HUES64 (cell line): ENCODE results near the gene DAG1.

Experiments
- H3K27ac ChIP-seq: 2 replicates; pipeline ENCODE4 v1.7.0; 2013; ENCODE audit warnings: low read depth, low read length, inconsistent platforms
- H3K27me3 ChIP-seq: 2 replicates; pipeline ENCODE4 v1.6.1; 2013; ENCODE audit warnings: mild to moderate bottlenecking, low read length; ENCODE audit not compliant: insufficient read depth
- H3K36me3 ChIP-seq: 2 replicates; pipeline ENCODE4 v1.6.1; 2013; ENCODE audit warnings: mild to moderate bottlenecking, low read length; ENCODE audit not compliant: insufficient read depth
- H3K4me1 ChIP-seq: 2 replicates; pipeline ENCODE4 v1.6.1; 2013; ENCODE audit warnings: mild to moderate bottlenecking, low read length, moderate library complexity; ENCODE audit not compliant: insufficient read depth
- H3K4me3 ChIP-seq: 2 replicates; pipeline ENCODE4 v1.5.1; 2013; ENCODE audit warnings: mild to moderate bottlenecking, low read length, moderate library complexity
- H3K9ac ChIP-seq: 2 replicates; pipeline ENCODE4 v1.6.1; 2013; ENCODE audit warnings: mild to moderate bottlenecking, low read depth, low read length
- H3K9me3 ChIP-seq: 2 replicates; pipeline ENCODE4 v1.6.1; 2013; ENCODE audit warnings: low read depth, low read length; ENCODE audit not compliant: insufficient read depth
- WGBS: fragments of 150-250, 120-280 bp; methylation state at CpG from one replicate; pipeline ENCODE4 v1.1.7; 2013; ENCODE audit warnings: missing lambda C conversion rate; 5-methylcytosine and 5-hydroxymethylcytosine counted together

DAG1 gene

GRCh38 chr3:49534581-49535441, 64.7 kb downstream of the DAG1 start:
- H3K27ac ChIP-seq, result peak overlapping the region; percentile 48; the same call in 1 of the 2 replicates
- WGBS, result 85% methylated on average over 14 of the region's 14 CpGs

DNA sequence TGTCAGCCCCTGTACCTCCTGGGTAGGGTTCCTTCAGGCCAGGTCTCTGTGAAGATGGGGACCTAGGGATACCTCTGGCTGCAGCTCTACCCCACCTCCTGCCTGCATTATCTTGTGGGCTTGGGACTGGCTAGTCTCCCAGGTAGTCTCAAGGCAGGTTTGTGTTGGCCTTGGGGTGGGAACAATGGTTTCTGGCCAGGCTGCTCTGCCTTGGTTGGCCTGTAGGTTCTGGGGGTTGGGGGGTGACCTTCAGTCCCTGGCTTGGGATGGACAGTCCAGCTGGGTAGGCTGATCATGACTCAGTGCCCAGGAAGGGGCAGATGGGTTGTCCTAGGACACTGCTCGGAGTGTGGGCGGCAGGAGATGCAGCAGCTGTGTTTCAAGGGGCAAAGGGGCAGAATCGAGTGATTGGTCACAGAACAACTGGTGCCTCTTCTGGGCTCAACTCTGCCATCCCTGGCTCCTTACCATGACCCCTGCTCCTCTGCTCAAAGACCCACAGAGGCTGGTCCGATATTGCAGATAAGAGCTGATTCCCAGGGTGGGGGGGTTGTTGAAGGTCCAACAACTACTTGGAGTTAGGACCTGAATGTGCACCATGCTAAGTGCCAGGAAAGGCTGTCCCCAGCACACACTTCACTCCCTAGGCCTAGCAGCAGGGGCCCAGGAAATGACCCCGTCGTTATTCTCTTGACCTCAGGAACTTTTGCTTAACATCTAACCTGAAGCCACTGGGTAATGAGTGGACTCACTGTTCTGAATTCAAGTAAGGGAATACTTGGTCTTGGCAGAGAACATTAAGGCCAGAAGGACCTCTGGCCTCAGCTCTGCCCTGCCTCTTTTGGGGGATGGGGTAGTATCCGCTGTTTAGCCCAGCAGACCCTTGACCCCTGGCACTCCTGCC, 66.2 kb downstream of the DAG1 start:
- Histone ChIP-seq H3K9me3 (no peaks in the 10 kb centered on the region), H3K36me3 (peaks cover 29% of the 10 kb centered on the region), H3K4me3 (no peak overlapping the region), H3K27ac (no peak overlapping the region), H3K9ac (no peak overlapping the region), H3K27me3 (no peaks in the 10 kb centered on the region), H3K4me1 (peaks cover 10% of the 10 kb centered on the region; the same call in 1 of the 2 replicates)
- WGBS, result 85% methylated on average over 7 of the region's 7 CpGs

More at GRCh38 chr3:49534581-49535441, 64.7 kb downstream of the DAG1 start:
- Histone ChIP-seq H3K36me3 (peaks cover 43% of the 10 kb centered on the region), H3K9me3 (no peaks in the 10 kb centered on the region), H3K4me3 (no peak overlapping the region), H3K27me3 (no peaks in the 10 kb centered on the region), H3K4me1 (peaks cover 8% of the 10 kb centered on the region; the same call in 1 of the 2 replicates), H3K9ac (no peak overlapping the region)

DNA sequence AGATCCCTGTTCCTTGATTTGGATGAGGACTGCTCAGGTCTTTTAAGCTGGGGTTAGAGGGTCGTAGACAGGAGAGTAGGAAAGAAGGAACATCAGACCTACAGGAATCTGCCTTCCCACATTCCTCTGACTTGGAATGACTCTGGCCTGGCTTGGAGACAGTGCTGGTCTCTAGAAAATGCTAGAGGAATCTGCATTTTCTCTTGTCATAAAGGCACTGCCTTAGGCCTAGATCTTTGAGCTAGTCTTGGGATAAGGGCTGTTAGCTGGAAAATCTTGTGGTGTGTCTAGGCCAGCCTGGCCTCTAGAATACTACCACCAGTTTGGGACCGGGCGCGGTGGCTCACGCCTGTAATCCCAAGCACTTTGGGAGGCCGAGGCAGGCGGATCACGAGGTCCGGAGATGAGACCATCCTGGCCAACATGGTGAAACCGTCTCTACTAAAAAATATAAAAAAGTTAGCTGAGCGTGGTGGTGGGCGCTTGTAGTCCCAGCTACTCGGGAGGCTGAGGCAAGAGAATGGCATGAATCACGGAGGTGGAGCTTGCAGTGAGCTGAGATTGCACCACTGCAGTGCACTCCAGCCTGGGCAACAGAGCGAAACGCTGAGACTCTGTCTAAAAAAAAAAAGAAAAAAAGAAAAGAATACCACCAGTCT, 66.9 kb downstream of the DAG1 start:
- H3K27me3 ChIP-seq, result no peaks in the 10 kb centered on the region
- no peak overlapping the region for H3K4me3 ChIP-seq
- H3K36me3 ChIP-seq, result peaks cover 21% of the 10 kb centered on the region
- H3K9me3 ChIP-seq, result no peaks in the 10 kb centered on the region
- peaks cover 10% of the 10 kb centered on the region; the same call in 1 of the 2 replicates for H3K4me1 ChIP-seq
- 93% methylated on average over 16 of the region's 16 CpGs for WGBS
- no peak overlapping the region for H3K9ac ChIP-seq
- H3K27ac ChIP-seq, result no peak overlapping the region

GRCh38 chr3:49539659-49540560, 69.8 kb downstream of the DAG1 start:
- peak overlapping the region; percentile 36; the same call in 1 of the 2 replicates for H3K27ac ChIP-seq
- under 1% methylated on average over 63 of the region's 63 CpGs for WGBS
- H3K36me3 ChIP-seq, result no peaks in the 10 kb centered on the region
- H3K9ac ChIP-seq, result peak overlapping the region; percentile 60
- no peaks in the 10 kb centered on the region; the same call in 1 of the 2 replicates for H3K27me3 ChIP-seq
- no peaks in the 10 kb centered on the region for H3K9me3 ChIP-seq
- peaks cover 4% of the 10 kb centered on the region; the same call in 1 of the 2 replicates for H3K4me1 ChIP-seq
- peak overlapping the region; percentile 68 for H3K4me3 ChIP-seq

DNA sequence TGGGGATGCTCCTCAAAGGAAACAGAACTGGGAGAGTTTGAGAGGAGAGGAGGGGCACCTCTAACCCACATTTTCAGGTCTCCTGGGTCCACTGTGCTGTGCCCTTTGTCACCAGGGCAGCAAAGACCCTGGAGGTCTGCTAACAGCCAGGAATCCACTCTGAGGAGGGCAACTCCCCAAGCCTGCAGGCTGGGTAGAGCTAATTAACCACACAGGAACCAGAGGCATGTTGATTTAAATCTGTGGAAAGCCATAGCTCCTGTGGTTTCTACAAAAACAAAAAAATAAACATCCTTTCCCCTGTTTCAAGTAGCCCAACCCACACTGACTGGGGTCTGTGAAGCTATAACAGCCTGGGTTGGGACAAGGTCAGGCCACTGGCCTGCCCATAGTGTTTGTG, 82.0 kb downstream of the DAG1 start:
- H3K36me3 ChIP-seq, result no peaks in the 10 kb centered on the region
- peaks cover 11% of the 10 kb centered on the region; the same call in 1 of the 2 replicates for H3K4me1 ChIP-seq
- H3K4me3 ChIP-seq, result no peak overlapping the region
- H3K9me3 ChIP-seq, result no peaks in the 10 kb centered on the region
- peaks cover 22% of the 10 kb centered on the region for H3K27me3 ChIP-seq
- H3K27ac ChIP-seq, result no peak overlapping the region
- H3K9ac ChIP-seq, result no peak overlapping the region

GRCh38 chr3:49553324-49553691, 83.2 kb downstream of the DAG1 start:
- H3K9ac ChIP-seq, result no peak overlapping the region

GRCh38 chr3:49553692-49554632, 83.9 kb downstream of the DAG1 start, which contains the start of gene BSN:
Gene BSN (plus strand): TSS chr3:49554477. CDS start chr3:49554603, 126 bp downstream.
- Histone ChIP-seq H3K27me3 (peaks cover 19% of the 10 kb centered on the region), H3K4me3 (peak within 1 kb of the TSS; percentile 75), H3K9ac (peak within 1 kb of the TSS; percentile 60), H3K9me3 (no peaks in the 10 kb centered on the region), H3K4me1 (peaks cover 7% of the 10 kb centered on the region; the same call in 1 of the 2 replicates), H3K27ac (no peak within 1 kb of the TSS), H3K36me3 (no peaks in the 10 kb centered on the region)
- 3% methylated on average over 76 of the region's 76 CpGs for WGBS

More at GRCh38 chr3:49553324-49553691, 83.2 kb downstream of the DAG1 start:
- Histone ChIP-seq H3K27ac (no peak overlapping the region), H3K9me3 (no peaks in the 10 kb centered on the region), H3K27me3 (peaks cover 22% of the 10 kb centered on the region), H3K36me3 (no peaks in the 10 kb centered on the region), H3K4me1 (peaks cover 7% of the 10 kb centered on the region; the same call in 1 of the 2 replicates), H3K4me3 (peak overlapping the region; percentile 75)
- 53% methylated on average over 8 of the region's 8 CpGs for WGBS

GRCh38 chr3:49554633-49555265, 84.7 kb downstream of the DAG1 start:
- peak overlapping the region; percentile 75 for H3K4me3 ChIP-seq
- H3K4me1 ChIP-seq, result peaks cover 7% of the 10 kb centered on the region; the same call in 1 of the 2 replicates
- H3K9me3 ChIP-seq, result no peaks in the 10 kb centered on the region
- no peaks in the 10 kb centered on the region for H3K36me3 ChIP-seq
- H3K27me3 ChIP-seq, result peaks cover 18% of the 10 kb centered on the region
- 2% methylated on average over 66 of the region's 66 CpGs for WGBS
- H3K27ac ChIP-seq, result no peak overlapping the region
- no peak overlapping the region for H3K9ac ChIP-seq
